Endodermal cell (in vitro differentiated cells): Measurements from ENCODE around the gene CD247. TPM values are rescaled to one million over a fixed set of nuclear protein-coding genes. Genes with fewer than 3 reads are reported as not detected.

Experiments used
- DNase-seq: peaks from one replicate; pipeline ENCODE4 v3.0.0-alpha.2; 2017
- H3K27ac ChIP-seq: 2 replicates; pipeline ENCODE4 v1.5.1; 2013; ENCODE audit warnings: mild to moderate bottlenecking, low read depth, low read length, moderate library complexity
- H3K27me3 ChIP-seq: 2 replicates; pipeline ENCODE4 v1.6.1; 2013; ENCODE audit warnings: mild to moderate bottlenecking, low read length, moderate library complexity; ENCODE audit not compliant: insufficient read depth, control insufficient read depth, poor library complexity, severe bottlenecking
- H3K36me3 ChIP-seq: 2 replicates; pipeline ENCODE4 v1.7.0; 2013; ENCODE audit warnings: mild to moderate bottlenecking, low read length, moderate library complexity; ENCODE audit not compliant: control insufficient read depth, insufficient read depth
- H3K4me1 ChIP-seq: one replicate; pipeline ENCODE4 v1.7.0; 2013; ENCODE audit warnings: low read length; ENCODE audit not compliant: control insufficient read depth, insufficient read depth
- H3K4me3 ChIP-seq: 2 replicates; pipeline ENCODE4 v1.5.1; 2013; ENCODE audit warnings: mild to moderate bottlenecking, low read length, moderate library complexity
- H3K9ac ChIP-seq: 2 replicates; pipeline ENCODE4 v1.6.1; 2013; ENCODE audit warnings: mild to moderate bottlenecking, low read length, moderate library complexity; ENCODE audit not compliant: poor library complexity, severe bottlenecking; ENCODE audit errors: extremely low read depth
- H3K9me3 ChIP-seq: 2 replicates; pipeline ENCODE4 v1.6.1; 2013; ENCODE audit warnings: mild to moderate bottlenecking, low read length, moderate library complexity; ENCODE audit not compliant: control insufficient read depth
- H3K27ac Mint-ChIP-seq: 2 replicates; pipeline ENCODE4 v1.8.0; 2020; ENCODE audit warnings: mixed read lengths
- H3K27me3 Mint-ChIP-seq: 2 replicates; pipeline ENCODE4 v1.8.0; 2021; ENCODE audit warnings: mild to moderate bottlenecking, mixed read lengths; ENCODE audit not compliant: insufficient read depth
- H3K36me3 Mint-ChIP-seq: 2 replicates; pipeline ENCODE4 v1.8.0; 2020; ENCODE audit warnings: low read depth, mixed read lengths
- H3K4me1 Mint-ChIP-seq: 2 replicates; pipeline ENCODE4 v1.8.0; 2020; ENCODE audit warnings: mixed read lengths
- H3K4me3 Mint-ChIP-seq: 2 replicates; pipeline ENCODE4 v1.8.0; 2020; ENCODE audit warnings: mild to moderate bottlenecking, moderate library complexity, mixed read lengths
- H3K9me3 Mint-ChIP-seq: 2 replicates; pipeline ENCODE4 v1.8.0; 2020; ENCODE audit warnings: mild to moderate bottlenecking, mixed read lengths
- WGBS, 2 experiments: methylation state at CpG; one replicate each; pipeline versions ENCODE4 v1.1.5 to v1.1.7; 2013; ENCODE audit warnings: missing lambda C conversion rate in 2 of 2, mixed read lengths in 1 of 2; ENCODE audit not compliant: insufficient coverage in 1 of 2, insufficient read length in 1 of 2; 5-methylcytosine and 5-hydroxymethylcytosine counted together
- total RNA-seq, 2 donors: library from RNA; stranded (reverse); fragmentation: NEBNext Ultra II Directional in 1 of 2; extraction: Animal tissue kit (Norgen Biotek cat#: 25700) in 1 of 2; gene quantifications; 2 replicates in 1 of 2; 3 replicates in 1 of 2; pipeline ENCODE4 v1.2.1, GENCODE V29; 2021
- TF ChIP-seq, protein P1 (sequence below): fragments of 200-600 bp; sonication (generic); conservative IDR thresholded peaks from 2 replicates; pipeline ENCODE4 v1.5.0; 2021; ENCODE audit warnings: antibody characterized with exemption, mild to moderate bottlenecking

CD247 gene
- total RNA-seq, 2 donors from 2014 or later, result 0.46 to 0.55 TPM

DNA sequence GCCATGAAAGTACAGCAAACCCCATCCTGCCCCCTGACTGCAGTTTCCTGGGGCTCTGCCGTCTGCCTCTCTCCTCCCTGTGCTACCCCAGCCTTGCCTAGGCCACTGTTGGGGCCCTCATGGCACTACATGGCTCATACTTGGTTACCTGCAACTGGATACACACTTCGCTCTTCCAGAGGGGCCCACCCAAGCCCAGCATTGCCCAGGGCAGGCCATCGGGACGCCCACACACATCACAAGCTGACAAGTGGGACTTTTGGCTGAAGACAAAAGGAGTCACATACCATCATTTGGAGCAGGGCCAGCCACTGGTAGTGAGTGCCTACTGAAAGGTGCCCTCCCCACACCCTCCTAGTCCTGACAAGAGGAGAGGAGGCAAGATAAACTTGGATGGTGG, 82.8 kb downstream of the CD247 start:
- H3K9me3 Mint-ChIP-seq, result no peaks in the 10 kb centered on the region
- TF ChIP-seq, protein P1, sequence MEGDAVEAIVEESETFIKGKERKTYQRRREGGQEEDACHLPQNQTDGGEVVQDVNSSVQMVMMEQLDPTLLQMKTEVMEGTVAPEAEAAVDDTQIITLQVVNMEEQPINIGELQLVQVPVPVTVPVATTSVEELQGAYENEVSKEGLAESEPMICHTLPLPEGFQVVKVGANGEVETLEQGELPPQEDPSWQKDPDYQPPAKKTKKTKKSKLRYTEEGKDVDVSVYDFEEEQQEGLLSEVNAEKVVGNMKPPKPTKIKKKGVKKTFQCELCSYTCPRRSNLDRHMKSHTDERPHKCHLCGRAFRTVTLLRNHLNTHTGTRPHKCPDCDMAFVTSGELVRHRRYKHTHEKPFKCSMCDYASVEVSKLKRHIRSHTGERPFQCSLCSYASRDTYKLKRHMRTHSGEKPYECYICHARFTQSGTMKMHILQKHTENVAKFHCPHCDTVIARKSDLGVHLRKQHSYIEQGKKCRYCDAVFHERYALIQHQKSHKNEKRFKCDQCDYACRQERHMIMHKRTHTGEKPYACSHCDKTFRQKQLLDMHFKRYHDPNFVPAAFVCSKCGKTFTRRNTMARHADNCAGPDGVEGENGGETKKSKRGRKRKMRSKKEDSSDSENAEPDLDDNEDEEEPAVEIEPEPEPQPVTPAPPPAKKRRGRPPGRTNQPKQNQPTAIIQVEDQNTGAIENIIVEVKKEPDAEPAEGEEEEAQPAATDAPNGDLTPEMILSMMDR, result no peak
- DNase-seq, result no peak
- H3K4me1 ChIP-seq, result no peaks in the 10 kb centered on the region
- H3K27me3 Mint-ChIP-seq, result peaks cover 45% of the 10 kb centered on the region
- H3K4me1 Mint-ChIP-seq, result peaks cover 6% of the 10 kb centered on the region
- 88 to 90% methylated on average over 2 to 4 of the region's 4 CpGs for WGBS, 2 experiments
- H3K4me3 Mint-ChIP-seq, result no peak overlapping the region
- no peak overlapping the region for H3K27ac Mint-ChIP-seq
- H3K9ac ChIP-seq, result no peak overlapping the region
- peaks cover 26% of the 10 kb centered on the region for H3K27me3 ChIP-seq
- H3K9me3 ChIP-seq, result no peaks in the 10 kb centered on the region
- H3K4me3 ChIP-seq, result no peak overlapping the region
- H3K36me3 Mint-ChIP-seq, result no peaks in the 10 kb centered on the region
- no peaks in the 10 kb centered on the region for H3K36me3 ChIP-seq
- no peak overlapping the region for H3K27ac ChIP-seq

DNA sequence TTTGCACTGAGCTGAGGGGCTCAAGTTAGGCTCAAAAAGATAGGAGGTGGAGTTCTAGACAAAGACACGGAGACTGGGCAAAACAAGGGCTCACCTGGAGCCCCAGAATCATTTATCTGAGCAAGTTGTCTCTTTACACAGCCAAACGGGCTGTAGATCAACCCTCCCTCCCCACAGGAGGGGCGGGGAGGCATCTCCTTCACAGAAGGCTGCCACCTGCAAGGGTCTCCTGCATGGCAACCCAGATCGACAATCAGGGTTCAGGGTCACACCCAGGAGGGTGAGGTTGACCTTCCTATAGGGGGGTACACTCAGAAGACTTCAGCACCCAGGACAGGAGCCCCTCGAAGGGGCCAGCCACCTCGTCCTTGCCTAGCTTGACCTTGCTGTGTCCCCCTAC, 84.0 kb downstream of the CD247 start:
- H3K4me1 ChIP-seq, result no peaks in the 10 kb centered on the region
- H3K27me3 Mint-ChIP-seq, result peaks cover 34% of the 10 kb centered on the region
- H3K27ac ChIP-seq, result no peak overlapping the region
- WGBS, 2 experiments, result 90 to 100% methylated on average over 3 to 6 of the region's 6 CpGs
- no peak overlapping the region for H3K9ac ChIP-seq
- peaks cover 14% of the 10 kb centered on the region for H3K27me3 ChIP-seq
- H3K4me3 ChIP-seq, result no peak overlapping the region
- H3K27ac Mint-ChIP-seq, result no peak overlapping the region
- H3K9me3 ChIP-seq, result no peaks in the 10 kb centered on the region
- H3K9me3 Mint-ChIP-seq, result no peaks in the 10 kb centered on the region
- peaks cover 6% of the 10 kb centered on the region for H3K4me1 Mint-ChIP-seq
- H3K4me3 Mint-ChIP-seq, result no peak overlapping the region
- no peaks in the 10 kb centered on the region for H3K36me3 ChIP-seq
- H3K36me3 Mint-ChIP-seq, result no peaks in the 10 kb centered on the region
- peak; percentile 35 for DNase-seq
- TF ChIP-seq, protein P1, result no peak

DNA sequence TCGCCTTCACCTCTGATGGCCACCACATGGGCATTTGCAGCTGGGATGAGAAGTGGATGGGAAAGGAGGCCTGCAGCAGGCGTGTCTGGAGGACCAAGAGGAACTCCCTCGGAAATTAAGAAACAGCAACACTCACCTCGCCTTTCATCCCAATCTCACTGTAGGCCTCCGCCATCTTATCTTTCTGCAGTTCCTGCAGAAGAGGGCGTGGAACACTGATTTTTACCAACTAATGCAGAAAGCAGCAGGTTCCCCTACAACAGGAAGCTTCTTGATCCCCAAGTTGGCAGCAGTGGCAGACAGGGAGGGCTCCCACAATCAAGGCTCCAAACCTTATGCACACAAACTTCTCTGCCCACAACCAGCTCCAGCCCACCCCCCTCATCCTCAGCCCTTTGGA, 84.4 kb downstream of the CD247 start:
- no peaks in the 10 kb centered on the region for H3K4me1 ChIP-seq
- no peak overlapping the region for H3K4me3 Mint-ChIP-seq
- H3K27ac Mint-ChIP-seq, result no peak overlapping the region
- no peaks in the 10 kb centered on the region for H3K9me3 Mint-ChIP-seq
- TF ChIP-seq, protein P1, result no peak
- WGBS, 2 experiments, result 94 to 98% methylated on average over 4 to 6 of the region's 6 CpGs
- no peaks in the 10 kb centered on the region for H3K36me3 Mint-ChIP-seq
- H3K9ac ChIP-seq, result no peak overlapping the region
- no peaks in the 10 kb centered on the region for H3K9me3 ChIP-seq
- peaks cover 29% of the 10 kb centered on the region for H3K27me3 Mint-ChIP-seq
- no peak overlapping the region for H3K4me3 ChIP-seq
- no peaks in the 10 kb centered on the region for H3K36me3 ChIP-seq
- no peak overlapping the region for H3K27ac ChIP-seq
- DNase-seq, result no peak
- peaks cover 10% of the 10 kb centered on the region for H3K27me3 ChIP-seq
- H3K4me1 Mint-ChIP-seq, result peaks cover 6% of the 10 kb centered on the region
